ENCODE measurements around the gene USF3. TPM values are rescaled to one million over a fixed set of nuclear protein-coding genes. Genes with fewer than 3 reads are reported as not detected.
A peak's percentile ranks its signal among the peaks of the same experiment; 100 is the strongest.

Gene USF3
- total and polyA plus RNA-seq, 4 donors: 5.2 to 21.3 (median 9.8) TPM

DNA sequence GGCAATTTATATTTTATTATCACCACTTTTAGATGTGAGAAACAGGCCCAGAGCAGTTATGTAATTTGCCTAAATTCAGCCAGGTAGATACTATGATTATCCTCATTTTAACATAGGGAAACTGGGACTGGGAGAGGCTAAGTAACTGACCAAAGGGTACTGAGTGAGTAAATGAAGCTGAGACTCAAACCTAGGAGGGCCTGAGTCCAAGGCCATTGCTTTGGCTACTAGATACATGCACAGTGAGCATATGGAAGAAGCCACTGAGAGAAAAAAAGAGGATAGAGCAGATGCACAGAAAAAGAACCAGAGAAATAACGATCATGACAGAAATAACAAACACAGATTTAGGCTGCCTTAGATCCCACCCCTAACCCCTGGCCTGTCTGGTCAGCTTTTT, 33.6 kb downstream of the USF3 start:
- ATAC-seq (ENCODE audit: insufficient read depth, low FRiP score): no peak
- H3K27ac ChIP-seq (ENCODE audit: low read depth in 1 of 2, low read length in 1 of 2): no peak overlapping the region
- no peaks in the 10 kb centered on the region for H3K27me3 ChIP-seq (ENCODE audit: control insufficient read depth in 3 of 3, insufficient read depth in 3 of 3, low read length in 2 of 3)
- H3K4me1 ChIP-seq (ENCODE audit: control insufficient read depth in 5 of 5, insufficient read depth in 5 of 5, low read length in 5 of 5): peaks cover 0 to under 1% (median 0%) of the 10 kb centered on the region in 5 donors
- no peak for DNase-seq
- WGBS, 2 donors: 82 to 90% methylated on average over 1 of the region's 1 CpG
- no peak overlapping the region for H3K4me3 ChIP-seq
- H3K36me3 ChIP-seq (ENCODE audit: control insufficient read depth in 4 of 4, insufficient read depth in 4 of 4, low read length in 4 of 4): peaks cover 18 to 30% (median 26%) of the 10 kb centered on the region in 4 donors
- no peak overlapping the region for H3K9ac ChIP-seq (ENCODE audit: insufficient read depth in 1 of 2, low read length in 2 of 2)
- no peaks in the 10 kb centered on the region for H3K9me3 ChIP-seq (ENCODE audit: control insufficient read depth in 4 of 4, insufficient read depth in 3 of 4, low read length in 3 of 4)
- TF ChIP-seq, protein P1, sequence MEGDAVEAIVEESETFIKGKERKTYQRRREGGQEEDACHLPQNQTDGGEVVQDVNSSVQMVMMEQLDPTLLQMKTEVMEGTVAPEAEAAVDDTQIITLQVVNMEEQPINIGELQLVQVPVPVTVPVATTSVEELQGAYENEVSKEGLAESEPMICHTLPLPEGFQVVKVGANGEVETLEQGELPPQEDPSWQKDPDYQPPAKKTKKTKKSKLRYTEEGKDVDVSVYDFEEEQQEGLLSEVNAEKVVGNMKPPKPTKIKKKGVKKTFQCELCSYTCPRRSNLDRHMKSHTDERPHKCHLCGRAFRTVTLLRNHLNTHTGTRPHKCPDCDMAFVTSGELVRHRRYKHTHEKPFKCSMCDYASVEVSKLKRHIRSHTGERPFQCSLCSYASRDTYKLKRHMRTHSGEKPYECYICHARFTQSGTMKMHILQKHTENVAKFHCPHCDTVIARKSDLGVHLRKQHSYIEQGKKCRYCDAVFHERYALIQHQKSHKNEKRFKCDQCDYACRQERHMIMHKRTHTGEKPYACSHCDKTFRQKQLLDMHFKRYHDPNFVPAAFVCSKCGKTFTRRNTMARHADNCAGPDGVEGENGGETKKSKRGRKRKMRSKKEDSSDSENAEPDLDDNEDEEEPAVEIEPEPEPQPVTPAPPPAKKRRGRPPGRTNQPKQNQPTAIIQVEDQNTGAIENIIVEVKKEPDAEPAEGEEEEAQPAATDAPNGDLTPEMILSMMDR (IDR thresholded peaks at IDR 0.05; ENCODE audit: control extremely low read depth, extremely low read depth): no peak

DNA sequence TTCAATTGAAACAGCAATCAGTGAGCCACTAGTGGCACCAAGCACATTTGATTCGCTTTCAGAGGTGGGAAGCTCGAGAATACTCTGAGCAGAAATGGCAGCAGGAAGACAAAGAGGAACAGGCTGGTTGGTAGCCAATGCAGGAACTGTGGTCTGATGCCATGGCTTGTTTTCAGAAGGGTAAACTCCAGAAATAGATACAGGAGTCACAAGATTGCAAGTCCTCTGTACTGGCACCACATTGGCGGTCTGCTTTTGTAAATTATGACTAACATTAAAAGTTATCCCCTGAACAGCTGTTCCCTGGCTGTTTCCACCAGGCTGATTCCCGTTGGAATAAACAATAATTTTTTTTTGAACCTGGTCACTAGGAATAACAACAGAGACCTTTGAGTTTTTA, 35.5 kb downstream of the USF3 start:
- TF ChIP-seq, protein P1 (IDR thresholded peaks at IDR 0.05; ENCODE audit: control extremely low read depth, extremely low read depth): no peak
- Histone ChIP-seq H3K27ac (ENCODE audit: low read depth in 1 of 2, low read length in 1 of 2) (peak overlapping the region in 1 of 2 donors; percentile 21), H3K36me3 (ENCODE audit: control insufficient read depth in 4 of 4, insufficient read depth in 4 of 4, low read length in 4 of 4) (peaks cover 27 to 33% (median 27%) of the 10 kb centered on the region in 4 donors), H3K4me1 (ENCODE audit: control insufficient read depth in 5 of 5, insufficient read depth in 5 of 5, low read length in 5 of 5) (no peaks in the 10 kb centered on the region), H3K9ac (ENCODE audit: insufficient read depth in 1 of 2, low read length in 2 of 2) (no peak overlapping the region), H3K9me3 (ENCODE audit: control insufficient read depth in 4 of 4, insufficient read depth in 3 of 4, low read length in 3 of 4) (no peaks in the 10 kb centered on the region), H3K4me3 (no peak overlapping the region), H3K27me3 (ENCODE audit: control insufficient read depth in 3 of 3, insufficient read depth in 3 of 3, low read length in 2 of 3) (no peaks in the 10 kb centered on the region)
- ATAC-seq (ENCODE audit: insufficient read depth, low FRiP score) (no peak), DNase-seq (peak in 1 of 3 donors; percentile 7)
- 83% methylated on average over 4 of the region's 4 CpGs for WGBS, 2 donors

DNA sequence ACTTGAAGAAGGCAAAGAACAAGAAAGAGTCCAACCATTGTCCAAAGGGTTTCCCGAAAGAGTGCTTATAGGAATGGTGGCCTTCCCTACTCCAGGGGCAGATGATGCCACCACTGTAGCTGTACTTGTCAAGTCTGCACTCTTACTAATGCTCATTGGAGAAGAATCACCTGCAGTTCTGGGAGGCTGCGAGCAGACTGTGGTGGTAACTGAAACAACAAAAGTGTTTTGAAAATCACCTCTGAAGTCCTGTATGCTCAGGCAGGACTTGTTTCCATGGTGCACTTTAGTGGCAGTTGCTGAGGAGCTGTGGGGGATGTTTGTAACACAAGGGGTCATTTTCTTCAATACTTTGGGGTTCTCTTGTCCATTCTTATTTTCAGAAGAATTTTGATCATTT, 36.0 kb downstream of the USF3 start:
- H3K36me3 ChIP-seq (ENCODE audit: control insufficient read depth in 4 of 4, insufficient read depth in 4 of 4, low read length in 4 of 4): peaks cover 27 to 33% (median 29%) of the 10 kb centered on the region in 4 donors
- peak overlapping the region in 1 of 2 donors; percentile 21 for H3K27ac ChIP-seq (ENCODE audit: low read depth in 1 of 2, low read length in 1 of 2)
- H3K4me3 ChIP-seq: no peak overlapping the region
- WGBS, 2 donors: 98 to 100% methylated on average over 2 of the region's 2 CpGs
- TF ChIP-seq, protein P1 (IDR thresholded peaks at IDR 0.05; ENCODE audit: control extremely low read depth, extremely low read depth): no peak
- no peak overlapping the region for H3K9ac ChIP-seq (ENCODE audit: insufficient read depth in 1 of 2, low read length in 2 of 2)
- H3K27me3 ChIP-seq (ENCODE audit: control insufficient read depth in 3 of 3, insufficient read depth in 3 of 3, low read length in 2 of 3): no peaks in the 10 kb centered on the region
- no peak for DNase-seq
- H3K9me3 ChIP-seq (ENCODE audit: control insufficient read depth in 4 of 4, insufficient read depth in 3 of 4, low read length in 3 of 4): no peaks in the 10 kb centered on the region
- no peak for ATAC-seq (ENCODE audit: insufficient read depth, low FRiP score)
- no peaks in the 10 kb centered on the region for H3K4me1 ChIP-seq (ENCODE audit: control insufficient read depth in 5 of 5, insufficient read depth in 5 of 5, low read length in 5 of 5)

DNA sequence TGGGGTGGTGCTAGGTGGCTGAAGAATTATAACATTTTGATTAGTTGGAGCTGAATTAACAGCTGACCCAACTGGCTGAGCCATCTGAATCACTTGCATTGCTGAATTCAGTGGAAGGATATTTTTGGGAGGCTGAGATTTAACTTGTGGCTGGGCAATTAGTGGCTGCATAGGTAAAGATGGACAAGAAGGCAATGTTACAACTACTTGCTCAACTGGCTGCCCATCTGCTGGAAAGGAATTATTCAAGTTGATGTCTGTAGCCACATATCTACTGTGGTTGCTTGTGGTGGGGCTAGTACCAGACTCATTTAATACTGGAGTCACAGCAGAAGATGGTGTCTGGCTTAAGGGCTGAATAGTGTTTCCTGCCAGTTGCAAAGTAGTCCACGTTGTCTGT, 36.4 kb downstream of the USF3 start:
- H3K36me3 ChIP-seq (ENCODE audit: control insufficient read depth in 4 of 4, insufficient read depth in 4 of 4, low read length in 4 of 4): peaks cover 27 to 33% (median 29%) of the 10 kb centered on the region in 4 donors
- H3K27ac ChIP-seq (ENCODE audit: low read depth in 1 of 2, low read length in 1 of 2): peak overlapping the region in 1 of 2 donors; percentile 21
- TF ChIP-seq, protein P1 (IDR thresholded peaks at IDR 0.05; ENCODE audit: control extremely low read depth, extremely low read depth): no peak

More for the DNA sequence above, 36.4 kb downstream of the USF3 start:
- H3K9ac ChIP-seq (ENCODE audit: insufficient read depth in 1 of 2, low read length in 2 of 2): no peak overlapping the region
- DNase-seq (no peak), ATAC-seq (ENCODE audit: insufficient read depth, low FRiP score) (no peak)
- WGBS, 2 donors: 83 to 90% methylated on average over 1 of the region's 1 CpG
- no peaks in the 10 kb centered on the region for H3K4me1 ChIP-seq (ENCODE audit: control insufficient read depth in 5 of 5, insufficient read depth in 5 of 5, low read length in 5 of 5)
- H3K27me3 ChIP-seq (ENCODE audit: control insufficient read depth in 3 of 3, insufficient read depth in 3 of 3, low read length in 2 of 3): no peaks in the 10 kb centered on the region
- H3K4me3 ChIP-seq: no peak overlapping the region
- H3K9me3 ChIP-seq (ENCODE audit: control insufficient read depth in 4 of 4, insufficient read depth in 3 of 4, low read length in 3 of 4): no peaks in the 10 kb centered on the region
